Keratinocyte (primary cell): Measurements from ENCODE around the gene PPL. TPM values are rescaled to one million over a fixed set of nuclear protein-coding genes. Genes with fewer than 3 reads are reported as not detected.

ENCODE experiments used
- DNase-seq: peaks from one replicate; pipeline ENCODE4 v3.0.0-alpha.2; 2011; ENCODE audit warnings: low read depth, missing footprints, low spot score
- FAIRE-seq: peaks from 2 replicates; lab custom pipeline; 2011; peaks lifted over from hg19 to GRCh38; lab: Jason Lieb, UNC
- H2AFZ ChIP-seq: 2 replicates; pipeline ENCODE4 v1.6.0; 2012; ENCODE audit warnings: low read length, control low read depth, inconsistent platforms; ENCODE audit not compliant: control insufficient read depth
- H3K27ac ChIP-seq: 2 replicates; pipeline ENCODE4 v1.5.1; 2011; ENCODE audit warnings: low read length; ENCODE audit not compliant: control insufficient read depth, insufficient read depth
- H3K27me3 ChIP-seq: 3 replicates; pipeline ENCODE4 v1.6.0; 2011; ENCODE audit warnings: low read length; ENCODE audit not compliant: control insufficient read depth, insufficient read depth; ENCODE audit errors: extremely low read depth
- H3K36me3 ChIP-seq, 2 experiments: 2 replicates in 1 of 2; 3 replicates in 1 of 2; pipeline ENCODE4 v1.5.1; 2011; ENCODE audit warnings: low read length in 2 of 2, mild to moderate bottlenecking in 1 of 2; ENCODE audit not compliant: control insufficient read depth in 2 of 2, insufficient read depth in 2 of 2; ENCODE audit errors: extremely low read depth in 1 of 2
- H3K4me1 ChIP-seq: 3 replicates; pipeline ENCODE4 v1.5.1; 2011; ENCODE audit warnings: low read length; ENCODE audit not compliant: control insufficient read depth, insufficient read depth; ENCODE audit errors: extremely low read depth
- H3K4me2 ChIP-seq: 3 replicates; pipeline ENCODE4 v1.6.0; 2011; ENCODE audit warnings: low read depth, low read length; ENCODE audit not compliant: control insufficient read depth, insufficient read depth; ENCODE audit errors: extremely low read depth
- H3K4me3 ChIP-seq, 3 experiments: fragments of 200-600 bp in 1 of 3; sonication (generic) in 1 of 3; 2 replicates in 2 of 3; 3 replicates in 1 of 3; pipeline ENCODE4 v1.5.1; 2011 to 2016; ENCODE audit warnings: low read length in 3 of 3, mild to moderate bottlenecking in 3 of 3, control low read depth in 2 of 3, inconsistent platforms in 1 of 3, low read depth in 1 of 3, mixed read lengths in 1 of 3, mixed run types in 1 of 3, moderate library complexity in 1 of 3; ENCODE audit not compliant: control insufficient read depth in 2 of 3, insufficient read depth in 2 of 3; ENCODE audit errors: extremely low read depth in 1 of 3
- H3K79me2 ChIP-seq: 2 replicates; pipeline ENCODE4 v1.6.0; 2012; ENCODE audit warnings: low read length; ENCODE audit not compliant: control insufficient read depth, insufficient read depth
- H3K9ac ChIP-seq: 3 replicates; pipeline ENCODE4 v1.6.0; 2011; ENCODE audit warnings: low read length; ENCODE audit not compliant: control insufficient read depth, insufficient read depth; ENCODE audit errors: extremely low read depth
- H3K9me1 ChIP-seq: 3 replicates; pipeline ENCODE4 v1.6.0; 2011; ENCODE audit warnings: low read length; ENCODE audit not compliant: control insufficient read depth, insufficient read depth; ENCODE audit errors: extremely low read depth
- H3K9me3 ChIP-seq: 2 replicates; pipeline ENCODE4 v1.5.1; 2012; ENCODE audit warnings: low read depth, low read length; ENCODE audit not compliant: control insufficient read depth
- H4K20me1 ChIP-seq: 3 replicates; pipeline ENCODE4 v1.6.0; 2011; ENCODE audit warnings: low read length; ENCODE audit not compliant: control insufficient read depth, insufficient read depth; ENCODE audit errors: extremely low read depth
- EZH2 ChIP-seq: IDR thresholded peaks from one replicate; pipeline ENCODE4 v1.6.1; 2012; ENCODE audit warnings: inconsistent platforms, mild to moderate bottlenecking, low read length, moderate library complexity
- dilution Hi-C: fragments of 300-500 bp; cut with MboI; formaldehyde crosslinking; loops from one replicate; pipeline ENCODE4 v1.7.0; 2020; ENCODE audit warnings: low sequenced_read_pairs; ENCODE audit not compliant: extremely low pct_ligation_motif_present
- polyA plus RNA-seq, 5 experiments: library from polyadenylated mRNA; depleted of rRNA in 3 of 5; stranded (reverse) in 3 of 5; stranded (forward) in 1 of 5; unstranded in 1 of 5; fragments of >200 nt; gene quantifications; 1 replicate in 1 of 5; 2 replicates in 3 of 5; 3 replicates in 1 of 5; pipeline versions ENCODE4 v1.2.1 to v1.2.3, GENCODE V29; 2011 to 2012; ENCODE audit warnings: missing spikeins in 2 of 5, low read depth in 1 of 5, low replicate concordance in 1 of 5
- TF ChIP-seq, protein P1 (sequence below), 3 experiments: IDR thresholded peaks in 1 of 3; conservative IDR thresholded peaks in 1 of 3; optimal IDR thresholded peaks in 1 of 3; 2 replicates in 2 of 3; 3 replicates in 1 of 3; pipeline versions ENCODE3 to v1.5.1; 2011; ENCODE audit warnings: low read length in 3 of 3, mild to moderate bottlenecking in 3 of 3, moderate library complexity in 2 of 3, control low read depth in 1 of 3, inconsistent platforms in 1 of 3; ENCODE audit not compliant: insufficient read depth in 2 of 3; ENCODE audit errors: extremely low read depth in 1 of 3

Gene PPL
- polyA plus RNA-seq, 1 donor (not counting 4 experiments of a cell fraction or from before 2014, with no cell fraction given), result 26.6 TPM

DNA sequence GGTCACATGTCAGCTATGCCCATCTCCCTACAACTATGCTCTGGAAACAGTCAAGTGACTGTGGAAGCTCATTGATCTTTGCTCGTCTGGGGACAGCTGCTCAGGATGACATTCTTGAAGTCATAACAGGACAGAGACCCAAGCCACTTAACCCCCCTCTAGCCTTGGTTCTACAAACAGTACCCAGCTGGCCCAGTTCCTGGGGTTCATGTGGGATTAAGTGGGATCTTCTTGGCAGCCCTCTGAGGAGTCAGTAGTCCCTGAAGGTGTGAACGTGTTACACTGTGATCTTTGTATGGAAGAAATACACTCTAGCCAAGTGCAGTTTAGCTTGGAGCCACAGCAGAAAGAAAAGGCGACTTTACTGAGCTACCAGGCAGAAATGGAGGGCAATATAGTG is 63.9 kb downstream of the PPL start:
- Histone ChIP-seq H3K4me2 (no peak overlapping the region), H3K79me2 (peaks cover 10% of the 10 kb centered on the region), H3K27me3 (no peaks in the 10 kb centered on the region), H2AFZ (no peak overlapping the region), H3K4me1 (peaks cover 14% of the 10 kb centered on the region), H3K36me3 (peaks cover 54 to 61% of the 10 kb centered on the region in 2 experiments), H3K9me1 (no peaks in the 10 kb centered on the region), H4K20me1 (peaks cover 3% of the 10 kb centered on the region), H3K4me3 (no peak overlapping the region), H3K27ac (no peak overlapping the region), H3K9me3 (no peaks in the 10 kb centered on the region), H3K9ac (no peak overlapping the region)
- FAIRE-seq (no peak), DNase-seq (no peak)
- no peak for TF ChIP-seq EZH2
- TF ChIP-seq, protein P1, sequence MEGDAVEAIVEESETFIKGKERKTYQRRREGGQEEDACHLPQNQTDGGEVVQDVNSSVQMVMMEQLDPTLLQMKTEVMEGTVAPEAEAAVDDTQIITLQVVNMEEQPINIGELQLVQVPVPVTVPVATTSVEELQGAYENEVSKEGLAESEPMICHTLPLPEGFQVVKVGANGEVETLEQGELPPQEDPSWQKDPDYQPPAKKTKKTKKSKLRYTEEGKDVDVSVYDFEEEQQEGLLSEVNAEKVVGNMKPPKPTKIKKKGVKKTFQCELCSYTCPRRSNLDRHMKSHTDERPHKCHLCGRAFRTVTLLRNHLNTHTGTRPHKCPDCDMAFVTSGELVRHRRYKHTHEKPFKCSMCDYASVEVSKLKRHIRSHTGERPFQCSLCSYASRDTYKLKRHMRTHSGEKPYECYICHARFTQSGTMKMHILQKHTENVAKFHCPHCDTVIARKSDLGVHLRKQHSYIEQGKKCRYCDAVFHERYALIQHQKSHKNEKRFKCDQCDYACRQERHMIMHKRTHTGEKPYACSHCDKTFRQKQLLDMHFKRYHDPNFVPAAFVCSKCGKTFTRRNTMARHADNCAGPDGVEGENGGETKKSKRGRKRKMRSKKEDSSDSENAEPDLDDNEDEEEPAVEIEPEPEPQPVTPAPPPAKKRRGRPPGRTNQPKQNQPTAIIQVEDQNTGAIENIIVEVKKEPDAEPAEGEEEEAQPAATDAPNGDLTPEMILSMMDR (optimal IDR thresholded peaks at IDR 0.05 in 1 of 3, IDR thresholded peaks at IDR 0.05 in 1 of 3, conservative IDR thresholded peaks at IDR 0.05 in 1 of 3; ENCODE audit: extremely low read depth in 1 of 3, insufficient read depth in 2 of 3, low read length in 3 of 3), result no peak
- dilution Hi-C loops, result no loop called here

DNA sequence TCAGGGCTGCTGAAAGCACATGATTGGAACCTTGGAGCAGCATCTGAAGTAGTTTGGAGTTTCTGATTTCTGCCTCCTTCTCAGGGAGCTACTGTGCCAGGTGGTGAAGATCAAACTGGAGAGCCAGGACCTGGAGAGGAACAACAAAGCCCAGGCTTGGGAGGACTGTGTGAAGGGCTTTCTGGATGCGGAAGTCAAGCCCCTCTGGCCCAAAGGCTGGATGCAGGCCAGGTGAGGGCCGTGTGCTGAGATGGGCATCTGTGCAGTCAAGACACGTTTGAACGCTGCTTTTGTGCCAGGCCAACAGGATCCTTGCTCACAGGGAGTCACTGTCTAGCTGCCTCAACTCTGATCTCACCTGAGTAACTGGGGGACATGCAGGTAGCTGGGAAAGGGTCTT is 65.9 kb downstream of the PPL start:
- Histone ChIP-seq H4K20me1 (peaks cover 3% of the 10 kb centered on the region), H3K4me1 (peaks cover 14% of the 10 kb centered on the region), H3K79me2 (peaks cover 29% of the 10 kb centered on the region), H3K9me1 (no peaks in the 10 kb centered on the region), H3K9me3 (no peaks in the 10 kb centered on the region), H3K9ac (no peak overlapping the region), H3K27ac (no peak overlapping the region), H2AFZ (no peak overlapping the region), H3K27me3 (no peaks in the 10 kb centered on the region), H3K4me3 (no peak overlapping the region), H3K4me2 (no peak overlapping the region), H3K36me3 (peaks cover 43 to 53% of the 10 kb centered on the region in 2 experiments)
- DNase-seq (no peak), FAIRE-seq (no peak)
- dilution Hi-C loops, result no loop called here
- TF ChIP-seq EZH2, result no peak
- TF ChIP-seq, protein P1 (optimal IDR thresholded peaks at IDR 0.05 in 1 of 3, IDR thresholded peaks at IDR 0.05 in 1 of 3, conservative IDR thresholded peaks at IDR 0.05 in 1 of 3; ENCODE audit: extremely low read depth in 1 of 3, insufficient read depth in 2 of 3, low read length in 3 of 3), result no peak
